LHCN-M2 (cell line): Measurements from ENCODE around the gene KRTAP13-3. TPM values are rescaled to one million over a fixed set of nuclear protein-coding genes. Genes with fewer than 3 reads are reported as not detected.

Source experiments
- DNase-seq: peaks from one replicate; pipeline ENCODE4 v3.0.0-alpha.2; 2012; ENCODE audit warnings: low read depth
- polyA plus RNA-seq: library from polyadenylated mRNA; unstranded; fragments of >200 nt; gene quantifications from one replicate; pipeline ENCODE4 v1.2.1, GENCODE V29; 2012; ENCODE audit warnings: missing spikeins
- total RNA-seq: library from RNA; depleted of rRNA; stranded (reverse); fragments of >200 nt; gene quantifications from 2 replicates; pipeline ENCODE4 v1.2.3, GENCODE V29; 2014; rRNA removed

KRTAP13-3 gene, protein sequence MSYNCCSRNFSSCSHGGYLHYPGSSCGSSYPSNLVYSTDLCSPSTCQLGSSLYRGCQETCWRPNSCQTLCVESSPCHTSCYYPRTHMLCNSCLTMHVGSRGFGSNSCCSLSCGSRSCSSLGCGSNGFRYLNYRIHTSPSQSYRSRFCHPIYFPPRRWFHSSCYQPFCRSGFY
- not detected in 2 replicates for total RNA-seq
- not detected for polyA plus RNA-seq

GRCh38 chr21:30425826-30426225 is at the start of gene KRTAP13-3:
Gene KRTAP13-3, minus strand, starts transcription at chr21:30425926. Its CDS starts 14 bp downstream, at chr21:30425912.
- DNase-seq, result no peak

- no peak for DNase-seq
Observed at GRCh38 chr21:30468900-30469714, 43.4 kb upstream of the KRTAP13-3 start.

GRCh38 chr21:30463713-30464112 is 38.0 kb upstream of the KRTAP13-3 start:
- DNase-seq, result no peak

- no peak for DNase-seq
Observed at GRCh38 chr21:30448514-30448913, 22.8 kb upstream of the KRTAP13-3 start.

DNA sequence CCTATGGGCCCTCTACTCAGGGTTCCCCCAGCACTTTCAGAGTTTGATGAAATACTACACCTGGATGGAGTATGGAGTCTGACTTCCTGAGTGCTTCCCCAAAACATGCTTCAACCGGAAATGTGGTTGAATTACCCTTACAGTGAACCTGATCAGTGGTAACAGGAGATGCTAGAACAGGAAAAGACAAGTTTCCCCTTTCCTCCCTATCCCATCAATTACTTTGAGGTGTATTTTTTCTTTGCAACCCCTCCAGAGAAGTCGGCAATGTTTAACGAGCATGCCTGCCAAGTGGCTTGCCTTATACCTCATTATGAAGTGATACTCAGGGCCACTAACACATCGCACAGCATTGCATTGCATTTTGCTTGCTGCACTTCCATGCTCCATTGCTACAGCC is 21.3 kb upstream of the KRTAP13-3 start:
- DNase-seq, result no peak

DNA sequence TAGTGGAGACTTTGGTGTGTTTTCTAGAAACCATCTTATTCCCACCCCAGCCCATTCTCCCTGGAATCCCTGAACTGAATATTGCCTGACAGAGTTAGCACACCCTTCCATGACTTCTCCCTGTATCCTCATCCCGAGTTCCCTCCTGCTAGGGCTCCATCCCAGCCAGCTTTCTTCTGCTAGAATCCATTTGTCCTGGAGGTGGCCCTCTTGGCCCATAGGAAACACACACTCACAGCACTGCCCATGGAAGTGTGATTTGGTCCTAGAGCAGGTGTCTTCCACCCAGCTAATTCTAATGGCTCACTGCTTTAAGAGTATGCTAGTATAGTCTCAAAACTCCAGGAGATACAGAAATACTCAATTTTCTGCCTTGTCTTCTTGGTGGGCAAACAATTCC is 18.5 kb upstream of the KRTAP13-3 start:
- DNase-seq, result no peak

- no peak for DNase-seq
Observed at GRCh38 chr21:30443226-30443625, 17.5 kb upstream of the KRTAP13-3 start.

GRCh38 chr21:30439975-30440374 is 14.2 kb upstream of the KRTAP13-3 start, which contains the start of gene KRTAP15-1:
Gene KRTAP15-1, plus strand, starts transcription at chr21:30440275. Its CDS starts 53 bp downstream, at chr21:30440328.
- no peak for DNase-seq

DNA sequence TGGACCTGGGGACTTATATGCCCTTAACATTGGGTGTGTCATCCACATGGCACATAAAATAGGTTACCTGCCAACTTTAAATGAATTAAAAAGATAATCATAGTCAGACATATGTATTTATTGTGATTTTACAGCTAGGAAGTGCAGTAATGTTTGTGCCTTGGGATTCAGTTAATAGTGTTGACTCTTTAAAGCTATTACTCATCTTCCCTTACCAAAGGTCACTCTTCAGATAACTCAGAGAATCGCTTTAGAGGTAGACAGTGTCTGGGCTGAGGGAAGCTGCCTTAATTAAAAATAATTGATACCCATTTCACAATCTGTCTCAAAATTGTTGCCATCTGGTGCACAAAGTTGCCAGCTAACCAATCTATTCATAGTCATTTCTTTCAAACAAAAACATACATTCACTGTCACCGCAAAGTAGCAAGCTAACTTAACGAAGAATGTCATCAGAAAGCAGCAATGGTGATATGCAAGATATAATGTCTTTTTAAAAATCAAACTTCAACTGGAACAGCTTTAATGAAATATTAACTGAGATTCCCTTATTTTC is 11.4 kb upstream of the KRTAP13-3 start:
- no peak for DNase-seq

DNA sequence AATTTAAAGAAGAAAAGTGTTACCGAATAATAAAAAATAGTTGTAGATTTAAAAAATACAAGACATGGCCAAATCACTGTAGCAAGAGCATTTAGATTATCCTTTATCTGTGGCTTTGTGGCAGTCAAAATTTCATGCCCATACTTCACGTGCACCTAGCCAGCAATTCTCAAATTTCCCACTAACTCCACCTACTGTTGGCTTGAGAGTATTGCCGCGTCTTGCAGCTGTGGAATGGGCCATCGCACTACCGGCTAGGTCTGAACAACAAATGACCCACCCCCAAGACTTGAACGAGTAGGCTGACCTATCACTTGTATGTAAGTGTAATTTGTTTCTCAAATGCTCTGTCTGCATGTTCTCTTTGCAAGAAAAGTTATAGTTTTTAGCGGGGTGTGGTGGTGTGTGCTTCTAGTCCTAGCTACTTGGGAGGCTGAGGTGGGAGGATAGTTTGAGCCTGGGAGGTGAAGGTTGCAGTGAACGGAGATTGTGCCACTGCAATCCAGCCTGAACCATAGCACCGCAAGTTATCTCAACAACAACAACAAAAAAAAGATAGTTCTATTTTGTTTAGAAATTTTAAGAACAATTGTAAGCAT is 8.4 kb upstream of the KRTAP13-3 start:
- no peak for DNase-seq

DNA sequence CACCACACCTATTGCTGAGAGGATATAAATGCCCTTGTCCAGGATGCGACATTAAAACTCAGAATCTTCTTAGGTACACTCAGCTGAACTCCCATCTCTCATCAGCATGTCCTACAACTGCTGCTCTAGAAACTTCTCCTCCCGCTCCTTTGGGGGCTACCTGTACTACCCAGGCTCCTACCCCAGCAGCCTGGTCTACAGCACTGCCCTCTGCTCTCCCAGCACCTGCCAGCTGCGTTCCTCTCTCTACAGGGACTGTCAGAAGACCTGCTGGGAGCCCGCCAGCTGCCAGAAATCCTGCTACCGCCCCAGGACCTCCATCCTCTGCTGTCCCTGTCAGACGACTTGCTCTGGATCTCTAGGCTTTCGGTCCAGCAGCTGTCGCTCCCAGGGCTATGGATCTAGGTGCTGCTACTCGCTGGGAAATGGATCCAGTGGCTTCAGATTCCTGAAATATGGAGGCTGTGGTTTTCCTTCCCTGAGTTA is 4.5 kb upstream of the KRTAP13-3 start, which contains the start of gene KRTAP13-4:
Gene KRTAP13-4 (plus strand): TSS at position 51 of the 486 bp plus-strand sequence. CDS start 56 bp downstream, at position 107.
- no peak for DNase-seq

GRCh38 chr21:30426731-30427130 is 1.0 kb upstream of the KRTAP13-3 start:
- DNase-seq, result no peak

DNA sequence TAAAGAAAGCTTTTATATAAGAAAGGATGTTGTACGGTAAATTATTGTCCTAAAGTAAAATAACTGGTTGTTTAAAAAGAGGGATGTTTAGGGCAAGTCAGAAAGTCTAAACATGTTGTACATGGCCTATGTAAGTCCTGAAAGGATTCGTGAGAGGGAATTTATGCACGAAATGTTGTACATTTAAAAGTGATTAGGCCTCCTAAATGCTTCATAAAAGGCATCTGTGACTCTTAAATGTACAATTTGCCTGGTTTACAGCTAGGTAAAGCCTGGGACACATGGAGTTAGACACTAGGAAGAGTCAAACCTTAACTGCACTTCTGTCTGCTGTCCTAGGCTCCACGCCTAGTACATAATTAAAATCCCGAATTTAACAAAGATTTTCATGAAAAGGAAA is 9.7 kb downstream of the KRTAP13-3 start:
- no peak for DNase-seq

GRCh38 chr21:30408782-30409494 is 16.8 kb downstream of the KRTAP13-3 start:
- no peak for DNase-seq

- no peak for DNase-seq
Observed at GRCh38 chr21:30395731-30396130, 30.0 kb downstream of the KRTAP13-3 start, which contains the start of gene KRTAP13-1. Gene KRTAP13-1, plus strand, starts transcription at chr21:30396031. Its CDS starts 56 bp downstream, at chr21:30396087.

DNA sequence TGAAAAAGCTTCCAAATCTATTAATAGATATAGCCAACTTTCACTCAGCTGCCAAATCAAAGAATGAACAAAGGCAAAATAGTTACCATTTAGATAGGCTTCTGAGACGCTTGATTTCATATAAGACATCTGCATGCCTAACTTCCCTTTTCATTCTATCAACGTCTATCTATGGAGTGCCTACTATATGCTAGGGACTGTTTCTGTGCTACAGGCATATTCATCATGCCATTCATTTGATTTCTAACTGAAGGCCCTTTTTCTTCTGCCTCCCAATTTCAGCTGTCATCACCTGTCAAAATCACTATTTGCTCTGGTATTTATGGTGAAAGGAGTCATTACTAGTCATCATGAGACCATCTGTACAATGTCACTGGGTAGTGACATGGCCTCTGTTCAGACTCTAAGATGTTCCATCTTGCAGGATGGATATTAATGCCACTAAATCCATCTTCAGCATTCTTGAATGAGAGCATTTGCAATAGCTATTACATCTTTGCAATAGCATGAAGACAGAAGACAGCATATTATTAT is 34.2 kb downstream of the KRTAP13-3 start:
- DNase-seq, result no peak

GRCh38 chr21:30382201-30382600 is 43.5 kb downstream of the KRTAP13-3 start:
- DNase-seq, result no peak
